AG08395 (cell line): Measurements from ENCODE around the gene SLC39A11.
A peak's percentile ranks its signal among the peaks of the same experiment; 100 is the strongest.
"Not testable (repeated sequence)": the region's sequence is repeated elsewhere in the genome, so short reads cannot be mapped to it uniquely, and the experiment has no call there.

Experiments used
- DNase-seq: peaks from one replicate; pipeline ENCODE4 v3.0.0; 2012; ENCODE audit warnings: mixed read lengths, low spot score

Gene SLC39A11

GRCh38 chr17:73092523-73093135 is at the start of gene SLC39A11:
SLC39A11 (minus strand) TSS chr17:73092688; CDS start chr17:73088764, 3,924 bp downstream.
- peak; percentile 96 for DNase-seq

- no peak for DNase-seq
Measured at GRCh38 chr17:73141411-73141810, 48.9 kb upstream of the SLC39A11 start.

GRCh38 chr17:73140566-73140965 is 48.1 kb upstream of the SLC39A11 start:
- no peak for DNase-seq

- no peak for DNase-seq
Measured at GRCh38 chr17:73139296-73139695, 46.8 kb upstream of the SLC39A11 start.

- DNase-seq, result no peak
Measured at GRCh38 chr17:73138541-73139138, 46.2 kb upstream of the SLC39A11 start.

DNA sequence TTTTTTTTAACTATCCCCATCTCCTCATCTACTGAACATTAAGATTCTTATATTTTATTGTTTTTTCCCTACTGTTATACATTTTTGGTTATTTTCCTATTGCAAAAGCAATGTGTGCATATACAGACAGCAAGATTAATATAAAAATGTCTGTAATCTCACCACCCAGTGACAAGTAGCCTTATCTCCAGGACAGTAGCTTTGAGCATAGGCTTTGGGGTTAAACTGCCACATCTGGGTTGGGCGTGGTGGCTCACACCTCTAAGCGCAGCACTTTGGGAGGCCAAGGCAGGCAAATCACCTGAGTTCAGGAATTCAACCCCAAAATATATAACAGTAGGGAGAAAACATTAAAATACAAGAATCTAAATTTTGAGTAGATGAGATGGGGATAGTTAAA is 44.9 kb upstream of the SLC39A11 start:
- DNase-seq, result no peak

- no peak for DNase-seq
Measured at GRCh38 chr17:73135766-73136165, 43.3 kb upstream of the SLC39A11 start.

GRCh38 chr17:73133911-73134649 is 41.6 kb upstream of the SLC39A11 start:
- no peak for DNase-seq

GRCh38 chr17:73132085-73132492 is 39.6 kb upstream of the SLC39A11 start:
- no peak for DNase-seq

DNA sequence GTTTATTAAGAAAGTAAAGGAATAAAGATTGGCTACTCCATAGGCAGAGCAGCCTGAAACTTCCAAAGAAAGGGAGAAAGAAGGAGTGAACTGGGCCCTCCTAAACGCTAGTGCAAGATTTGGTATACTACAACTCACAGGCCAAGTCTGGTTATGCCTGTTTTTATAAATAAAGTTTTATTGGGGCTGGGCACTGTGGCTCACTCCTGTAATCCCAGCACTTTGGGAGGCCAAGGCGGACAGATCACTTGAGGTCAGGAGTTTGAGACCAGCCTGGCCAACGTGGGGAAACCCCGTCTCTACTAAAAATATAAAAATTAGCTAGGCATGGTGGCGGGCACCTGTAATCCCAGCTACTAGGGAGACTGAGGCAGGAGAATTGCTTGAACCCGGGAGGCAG is 39.0 kb upstream of the SLC39A11 start:
- DNase-seq, result not testable (repeated sequence)

- no peak for DNase-seq
Measured at GRCh38 chr17:73130977-73131376, 38.5 kb upstream of the SLC39A11 start.

DNA sequence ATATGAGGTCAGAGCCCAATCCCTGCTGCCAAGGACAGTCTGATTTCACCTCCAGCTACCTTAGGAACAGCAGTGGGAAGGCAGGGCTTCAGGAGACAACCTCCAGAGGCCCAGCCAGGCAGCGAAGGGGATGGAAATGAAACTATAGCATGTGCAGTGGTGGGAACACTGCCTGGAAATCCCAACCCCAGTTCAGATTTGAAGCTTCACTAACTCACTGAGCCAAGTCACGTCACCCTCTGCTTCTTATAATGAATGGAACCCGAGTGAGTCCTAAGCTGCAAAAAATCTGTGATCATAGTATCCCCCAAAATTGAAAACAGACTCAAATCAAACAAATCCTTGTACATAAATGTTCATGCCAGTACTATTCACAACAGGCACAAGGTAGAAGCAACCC is 36.0 kb upstream of the SLC39A11 start:
- DNase-seq, result no peak

GRCh38 chr17:73126716-73127473 is 34.4 kb upstream of the SLC39A11 start:
- DNase-seq, result no peak

DNA sequence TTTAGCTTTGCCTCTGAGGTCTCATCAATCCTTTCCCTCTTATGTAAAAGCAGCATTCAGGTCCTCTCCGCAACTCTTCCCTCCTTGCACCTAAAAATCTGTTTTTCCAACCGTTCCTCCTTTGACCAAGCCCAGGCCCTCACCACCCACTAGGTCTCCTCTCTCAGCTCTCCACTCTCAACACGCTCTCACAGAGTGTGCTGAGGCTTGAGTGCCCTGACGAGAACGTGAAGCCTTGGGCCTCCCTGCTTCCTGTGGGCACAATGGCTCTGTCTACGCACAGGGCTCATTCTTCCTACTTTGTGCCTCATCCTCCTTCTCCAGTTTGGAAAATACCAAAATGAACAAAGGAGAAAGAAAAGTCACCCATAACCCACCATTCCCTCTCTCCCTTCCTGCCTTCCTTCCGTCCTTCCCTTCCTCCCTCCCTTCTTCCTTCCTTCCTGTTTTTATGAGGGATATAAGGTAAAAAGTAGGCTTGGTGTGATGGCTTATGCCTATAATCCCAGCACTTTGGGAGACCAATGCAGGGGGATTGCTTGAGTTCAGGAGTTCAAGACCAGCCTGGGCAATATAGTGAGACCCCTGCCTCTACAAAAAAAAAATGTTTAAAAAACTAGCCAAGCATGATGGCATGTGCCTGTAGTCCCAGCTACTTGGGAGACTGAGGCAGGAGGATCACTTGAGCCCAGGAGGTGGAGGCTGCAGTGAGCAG is 31.3 kb upstream of the SLC39A11 start:
- no peak for DNase-seq

DNA sequence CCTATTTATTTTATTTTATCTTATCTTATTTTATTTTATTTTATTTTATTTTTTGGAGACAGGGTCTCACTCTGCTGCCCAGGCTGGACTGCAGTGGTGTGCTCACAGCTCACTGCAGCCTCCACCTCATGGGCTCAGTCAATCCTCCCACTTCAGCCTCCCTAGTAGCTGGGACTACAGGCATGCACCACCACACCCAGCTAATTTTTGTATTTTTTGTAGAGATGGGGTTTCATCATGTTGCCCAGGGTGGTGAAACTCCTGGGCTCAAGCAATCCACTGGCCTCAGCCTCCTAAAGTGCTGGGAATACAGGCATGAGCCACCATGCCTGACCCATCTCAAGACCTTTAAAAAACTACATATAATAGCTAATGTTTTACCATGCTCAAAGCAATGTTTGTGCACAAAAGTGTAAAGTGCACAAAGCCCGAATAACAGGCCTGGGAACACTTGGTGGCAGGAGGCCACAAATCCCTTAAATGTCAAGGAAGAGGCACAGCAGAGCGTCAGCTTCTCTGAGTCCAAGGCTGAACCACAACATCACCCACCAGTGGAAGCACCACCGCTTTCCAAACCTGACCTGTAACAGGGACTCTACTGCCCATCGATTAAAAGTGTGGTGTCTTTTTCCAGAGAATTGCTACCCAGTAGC is 30.6 kb upstream of the SLC39A11 start:
- no peak for DNase-seq

- no peak for DNase-seq
Measured at GRCh38 chr17:73121506-73121905, 29.0 kb upstream of the SLC39A11 start.

DNA sequence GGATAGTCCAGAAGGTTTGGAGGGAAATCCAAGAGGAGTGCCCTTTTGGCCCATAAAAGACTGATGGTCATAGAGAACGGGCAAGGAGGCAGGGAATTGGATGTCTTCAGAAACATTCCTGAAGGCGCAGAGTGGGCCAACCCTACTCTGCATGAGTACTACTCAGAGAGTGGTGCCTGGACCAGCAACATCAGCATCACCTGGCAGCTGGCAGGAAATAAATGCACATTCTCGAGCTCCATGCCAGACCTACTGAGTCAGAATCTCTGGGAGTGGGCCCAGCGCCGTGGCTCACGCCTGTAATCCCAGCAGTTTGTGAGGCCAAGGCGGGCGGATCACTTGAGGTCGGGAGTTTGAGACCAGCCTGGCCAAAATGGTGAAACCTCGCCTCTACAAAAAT is 27.1 kb upstream of the SLC39A11 start:
- no peak for DNase-seq

DNA sequence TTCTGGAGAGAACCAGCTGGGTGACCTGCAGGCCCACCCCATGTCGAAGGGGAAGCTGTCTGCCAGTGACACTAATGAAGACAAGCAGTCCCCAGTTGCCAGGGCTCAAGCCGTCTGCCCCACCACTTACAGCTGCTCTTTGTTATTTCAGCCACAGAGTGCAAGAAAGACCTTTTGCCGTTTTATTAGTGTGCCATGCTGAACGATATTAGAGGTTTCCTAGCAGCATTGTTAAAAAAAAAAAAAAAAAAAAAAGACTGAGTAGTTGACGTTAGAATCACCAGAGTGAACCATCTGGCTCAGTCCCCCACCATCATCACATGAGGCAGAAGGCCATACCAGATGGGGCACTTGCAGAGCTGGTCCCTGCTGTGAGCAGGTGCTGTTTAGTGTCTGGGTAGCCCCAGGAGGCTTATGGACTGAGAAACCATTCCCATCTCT is 26.5 kb upstream of the SLC39A11 start:
- no peak for DNase-seq

DNA sequence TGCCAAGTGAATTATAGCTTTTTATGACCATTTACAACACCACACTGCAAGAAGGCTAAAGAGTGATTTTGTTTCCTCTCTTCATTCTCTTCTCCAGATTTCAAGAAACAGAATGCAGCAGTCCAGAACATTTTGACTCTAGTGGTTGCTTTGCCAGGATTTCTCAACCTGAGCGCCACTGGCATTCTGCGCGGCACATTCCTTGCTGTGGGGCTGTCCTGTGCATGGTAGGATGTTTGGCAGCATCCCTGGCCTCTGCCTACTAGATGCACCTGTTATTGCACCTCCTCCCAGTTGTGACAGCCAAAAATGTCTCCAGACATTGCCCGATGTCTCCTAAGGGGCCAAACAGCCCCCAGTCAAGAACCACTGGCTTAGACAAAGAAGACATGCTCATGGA is 25.7 kb upstream of the SLC39A11 start:
- DNase-seq, result no peak

DNA sequence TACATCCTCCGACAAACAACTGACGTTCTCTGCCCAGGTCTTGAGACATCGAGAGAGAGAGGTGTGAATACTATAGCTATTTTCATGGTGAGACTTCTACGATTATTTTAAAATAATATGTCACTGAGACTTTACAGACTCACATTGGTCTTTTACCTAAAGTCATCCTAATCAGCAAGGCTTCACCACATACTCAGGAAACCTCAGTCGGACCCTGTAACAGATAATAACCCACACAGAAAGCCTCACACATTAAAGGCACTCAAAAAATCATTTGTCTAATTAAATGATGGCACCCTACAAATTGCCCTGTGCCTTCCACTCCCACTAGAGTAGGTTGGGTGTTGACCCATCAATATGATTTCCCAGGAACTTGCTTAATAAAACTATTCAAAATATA is 19.8 kb upstream of the SLC39A11 start:
- no peak for DNase-seq

GRCh38 chr17:73111386-73111785 is 18.9 kb upstream of the SLC39A11 start:
- DNase-seq, result no peak
